A549 (cell line): ENCODE measurements around the gene INPP1.

Experiments used
- CEBPB ChIP-seq, 2 experiments: fragments of >200 bp in 1 of 2; sonication (Bioruptor Twin) in 1 of 2; formaldehyde crosslinking in 1 of 2; IDR thresholded peaks; 2 replicates each; pipeline ENCODE4 v1.6.1; 2012 to 2016
- JUN ChIP-seq, 2 experiments: fragments of >200 bp; sonication (Bioruptor Twin); formaldehyde crosslinking; IDR thresholded peaks; 2 replicates in 1 of 2; 3 replicates in 1 of 2; pipeline ENCODE4 v1.6.1; 2016 to 2017
- MAFK ChIP-seq: fragments of 450-650 bp; IDR thresholded peaks from 2 replicates; pipeline ENCODE4 v1.6.1; 2014; ENCODE audit not compliant: partially characterized antibody
- RAD21 ChIP-seq, 2 experiments: fragments of >200 bp in 1 of 2; sonication (Bioruptor Twin) in 1 of 2; formaldehyde crosslinking in 1 of 2; IDR thresholded peaks in 1 of 2; conservative IDR thresholded peaks in 1 of 2; 2 replicates in 1 of 2; 3 replicates in 1 of 2; pipeline ENCODE4 v1.6.1; 2012 to 2018; ENCODE audit warnings: inconsistent platforms in 1 of 2
- TF ChIP-seq, protein P1 (sequence below): fragments of >200 bp; sonication (Bioruptor Twin); formaldehyde crosslinking; IDR thresholded peaks from 3 replicates; pipeline ENCODE4 v1.5.1; 2016

- TF ChIP-seq JUN (IDR thresholded peaks at IDR 0.05): no peak
- TF ChIP-seq CEBPB (IDR thresholded peaks at IDR 0.05): no peak
- no peak for TF ChIP-seq MAFK
- TF ChIP-seq, protein P1, sequence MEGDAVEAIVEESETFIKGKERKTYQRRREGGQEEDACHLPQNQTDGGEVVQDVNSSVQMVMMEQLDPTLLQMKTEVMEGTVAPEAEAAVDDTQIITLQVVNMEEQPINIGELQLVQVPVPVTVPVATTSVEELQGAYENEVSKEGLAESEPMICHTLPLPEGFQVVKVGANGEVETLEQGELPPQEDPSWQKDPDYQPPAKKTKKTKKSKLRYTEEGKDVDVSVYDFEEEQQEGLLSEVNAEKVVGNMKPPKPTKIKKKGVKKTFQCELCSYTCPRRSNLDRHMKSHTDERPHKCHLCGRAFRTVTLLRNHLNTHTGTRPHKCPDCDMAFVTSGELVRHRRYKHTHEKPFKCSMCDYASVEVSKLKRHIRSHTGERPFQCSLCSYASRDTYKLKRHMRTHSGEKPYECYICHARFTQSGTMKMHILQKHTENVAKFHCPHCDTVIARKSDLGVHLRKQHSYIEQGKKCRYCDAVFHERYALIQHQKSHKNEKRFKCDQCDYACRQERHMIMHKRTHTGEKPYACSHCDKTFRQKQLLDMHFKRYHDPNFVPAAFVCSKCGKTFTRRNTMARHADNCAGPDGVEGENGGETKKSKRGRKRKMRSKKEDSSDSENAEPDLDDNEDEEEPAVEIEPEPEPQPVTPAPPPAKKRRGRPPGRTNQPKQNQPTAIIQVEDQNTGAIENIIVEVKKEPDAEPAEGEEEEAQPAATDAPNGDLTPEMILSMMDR: no peak
- no peak for TF ChIP-seq RAD21 (conservative IDR thresholded peaks at IDR 0.05 in 1 of 2, IDR thresholded peaks at IDR 0.05 in 1 of 2)
Observed at GRCh38 chr2:190378880-190379237, 35.5 kb downstream of the INPP1 start.
